GM19099 (cell line): ENCODE measurements around the gene CDHR1.

Source experiments
- POLR2A ChIP-seq: IDR thresholded peaks from 3 replicates; pipeline ENCODE4 v1.6.1; 2011; ENCODE audit warnings: low read depth; ENCODE audit not compliant: insufficient read length; ENCODE audit errors: extremely low read depth

Gene CDHR1

GRCh38 chr10:84235096-84235495 is 40.8 kb downstream of the CDHR1 start:
- TF ChIP-seq POLR2A = no peak

- TF ChIP-seq POLR2A = no peak
Measured at GRCh38 chr10:84236807-84237198, 42.5 kb downstream of the CDHR1 start.

GRCh38 chr10:84237199-84238051 is 43.1 kb downstream of the CDHR1 start:
- TF ChIP-seq POLR2A = no peak

GRCh38 chr10:84238909-84239308 is 44.6 kb downstream of the CDHR1 start:
- TF ChIP-seq POLR2A = no peak

GRCh38 chr10:84241185-84241790 is 47.0 kb downstream of the CDHR1 start, which contains the start of gene LRIT1:
Gene LRIT1, minus strand, starts transcription at chr10:84241546. Its CDS starts 107 bp downstream, at chr10:84241439.
- no peak for TF ChIP-seq POLR2A

GRCh38 chr10:84243759-84244158 is 49.4 kb downstream of the CDHR1 start:
- no peak for TF ChIP-seq POLR2A

- no peak for TF ChIP-seq POLR2A
Measured at GRCh38 chr10:84244651-84245270, 50.4 kb downstream of the CDHR1 start, which contains the start of gene RGR. Gene RGR, plus strand, starts transcription at chr10:84245053. Its CDS starts 38 bp downstream, at chr10:84245091.

GRCh38 chr10:84247496-84247895 is 53.2 kb downstream of the CDHR1 start:
- no peak for TF ChIP-seq POLR2A

GRCh38 chr10:84248794-84249193 is 54.5 kb downstream of the CDHR1 start:
- no peak for TF ChIP-seq POLR2A

GRCh38 chr10:84254552-84255478 is 60.5 kb downstream of the CDHR1 start:
- TF ChIP-seq POLR2A = no peak

- no peak for TF ChIP-seq POLR2A
Measured at GRCh38 chr10:84256510-84257342, 62.4 kb downstream of the CDHR1 start.

- TF ChIP-seq POLR2A = no peak
Measured at GRCh38 chr10:84257343-84258020, 63.1 kb downstream of the CDHR1 start.

GRCh38 chr10:84258034-84258695 is 63.8 kb downstream of the CDHR1 start:
- TF ChIP-seq POLR2A = no peak
